ENCODE measurements around the gene DENND1C.

DENND1C gene

DNA sequence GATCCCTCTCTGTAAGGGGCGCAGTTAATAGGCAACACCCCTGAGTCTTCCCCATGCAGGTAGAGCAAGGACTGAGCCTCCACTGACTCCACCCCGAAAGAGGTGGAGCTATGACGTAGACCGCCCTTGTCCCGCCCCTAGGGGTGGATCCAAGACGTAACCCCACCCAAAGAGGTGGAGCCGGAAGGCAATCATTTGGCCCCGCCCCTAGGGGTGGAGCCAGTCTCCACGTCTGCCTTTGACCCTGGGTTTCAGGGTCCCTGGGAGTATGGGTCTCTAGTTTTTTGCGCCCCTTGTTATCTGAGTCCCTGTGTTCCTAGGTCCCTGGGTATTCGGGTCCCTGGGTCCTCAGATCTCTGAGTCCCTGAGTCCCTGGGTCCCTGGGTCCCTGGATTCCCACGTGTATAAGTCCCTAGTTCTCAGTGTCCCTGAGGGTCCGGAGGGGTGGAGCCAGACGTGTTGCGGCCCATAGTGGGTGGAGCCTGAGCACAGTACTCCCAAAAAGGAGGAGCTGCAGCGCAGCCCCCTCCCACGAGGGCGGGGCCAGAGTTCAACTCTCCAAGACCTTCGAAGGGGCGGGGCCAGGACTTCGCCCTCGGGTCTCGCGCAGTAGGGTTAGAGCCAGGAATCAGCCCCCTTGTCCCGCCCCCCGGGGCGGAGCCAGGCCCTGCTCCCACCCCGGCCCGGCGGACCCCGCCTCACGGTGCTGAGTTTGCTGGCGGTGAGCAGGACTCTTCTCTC lies 5.3 kb downstream of the DENND1C start:
- Histone ChIP-seq H2AFZ (ENCODE audit: low read length) (no peak overlapping the region), H3K27ac (ENCODE audit: low read depth, low read length, poor library complexity, severe bottlenecking) (no peak overlapping the region)
- no peak for TF ChIP-seq EZH2 (IDR thresholded peaks at IDR 0.05; ENCODE audit: borderline replicate concordance, low read length)
- TF ChIP-seq, protein P1, sequence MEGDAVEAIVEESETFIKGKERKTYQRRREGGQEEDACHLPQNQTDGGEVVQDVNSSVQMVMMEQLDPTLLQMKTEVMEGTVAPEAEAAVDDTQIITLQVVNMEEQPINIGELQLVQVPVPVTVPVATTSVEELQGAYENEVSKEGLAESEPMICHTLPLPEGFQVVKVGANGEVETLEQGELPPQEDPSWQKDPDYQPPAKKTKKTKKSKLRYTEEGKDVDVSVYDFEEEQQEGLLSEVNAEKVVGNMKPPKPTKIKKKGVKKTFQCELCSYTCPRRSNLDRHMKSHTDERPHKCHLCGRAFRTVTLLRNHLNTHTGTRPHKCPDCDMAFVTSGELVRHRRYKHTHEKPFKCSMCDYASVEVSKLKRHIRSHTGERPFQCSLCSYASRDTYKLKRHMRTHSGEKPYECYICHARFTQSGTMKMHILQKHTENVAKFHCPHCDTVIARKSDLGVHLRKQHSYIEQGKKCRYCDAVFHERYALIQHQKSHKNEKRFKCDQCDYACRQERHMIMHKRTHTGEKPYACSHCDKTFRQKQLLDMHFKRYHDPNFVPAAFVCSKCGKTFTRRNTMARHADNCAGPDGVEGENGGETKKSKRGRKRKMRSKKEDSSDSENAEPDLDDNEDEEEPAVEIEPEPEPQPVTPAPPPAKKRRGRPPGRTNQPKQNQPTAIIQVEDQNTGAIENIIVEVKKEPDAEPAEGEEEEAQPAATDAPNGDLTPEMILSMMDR (IDR thresholded peaks at IDR 0.05; ENCODE audit: low read length): no peak

DNA sequence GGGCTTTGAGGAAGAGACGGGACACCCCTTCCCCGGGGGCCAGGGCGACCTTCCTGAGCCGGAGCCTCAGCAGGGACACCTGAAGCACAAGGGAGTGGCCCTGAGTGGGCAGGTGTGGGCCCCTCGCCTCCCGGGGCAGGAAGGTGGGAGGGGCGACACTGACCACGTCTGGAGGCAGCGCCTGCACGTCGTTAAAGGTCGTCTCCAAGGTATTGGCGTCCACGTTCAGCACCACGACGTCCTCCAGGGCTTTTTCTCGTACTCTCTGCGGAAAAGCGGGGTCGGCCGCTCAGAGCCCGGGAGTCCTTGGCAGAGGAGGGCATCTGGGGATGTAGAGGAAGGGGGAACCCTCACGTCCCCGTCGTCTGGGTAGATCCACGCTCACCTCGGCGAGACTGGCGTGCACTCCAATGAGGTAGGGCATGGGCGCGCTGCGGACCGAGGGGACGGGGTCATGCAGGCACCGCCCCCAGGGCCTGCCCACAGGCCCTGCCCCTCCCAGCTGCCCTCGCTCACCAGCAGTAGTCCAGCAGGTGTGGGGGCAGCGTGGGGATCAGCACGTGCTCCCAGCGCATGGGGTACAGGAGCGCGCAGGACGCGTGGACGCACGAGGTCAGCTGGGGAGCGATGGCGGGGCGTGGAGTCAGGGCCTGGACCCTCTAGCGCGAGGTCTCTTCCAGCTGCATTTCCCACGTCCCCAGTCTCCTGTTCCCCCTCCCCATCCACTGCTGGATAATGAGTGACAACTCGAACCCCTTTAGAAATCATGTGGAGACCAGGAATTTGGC lies 6.1 kb downstream of the DENND1C start:
- H3F3A ChIP-seq (ENCODE audit: insufficient read depth, low read length): no peaks in the 10 kb centered on the region
- H2AFZ ChIP-seq (ENCODE audit: low read length): no peak overlapping the region
- no peaks in the 10 kb centered on the region for H3K9me2 ChIP-seq (ENCODE audit: low read depth, low read length)
- no peak overlapping the region for H3K4me3 ChIP-seq (ENCODE audit: low read depth, low read length, poor library complexity, severe bottlenecking)
- H3K36me3 ChIP-seq (ENCODE audit: insufficient read depth, low read length): peaks cover 36% of the 10 kb centered on the region
- TF ChIP-seq EZH2 (IDR thresholded peaks at IDR 0.05; ENCODE audit: borderline replicate concordance, low read length): no peak
- TF ChIP-seq, protein P1 (IDR thresholded peaks at IDR 0.05; ENCODE audit: low read length): no peak
- H3K9me3 ChIP-seq (ENCODE audit: low read length): no peaks in the 10 kb centered on the region
- no peak overlapping the region for H3K4me2 ChIP-seq (ENCODE audit: low read length)
- H3K9ac ChIP-seq (ENCODE audit: low read length): no peak overlapping the region
- H4K20me1 ChIP-seq (ENCODE audit: insufficient read depth, low read length): no peaks in the 10 kb centered on the region
- H3K79me2 ChIP-seq (ENCODE audit: insufficient read depth, low read length): no peaks in the 10 kb centered on the region
- no peaks in the 10 kb centered on the region for H3K27me3 ChIP-seq (ENCODE audit: insufficient read depth, low read length)
- H3K4me1 ChIP-seq (ENCODE audit: insufficient read depth, low read length, severe bottlenecking): peaks cover 3% of the 10 kb centered on the region
- H3K27ac ChIP-seq (ENCODE audit: low read depth, low read length, poor library complexity, severe bottlenecking): no peak overlapping the region

More for the DNA sequence above, 5.3 kb downstream of the DENND1C start:
- peaks cover 36% of the 10 kb centered on the region for H3K36me3 ChIP-seq (ENCODE audit: insufficient read depth, low read length)
- no peaks in the 10 kb centered on the region for H3K79me2 ChIP-seq (ENCODE audit: insufficient read depth, low read length)
- H3K4me1 ChIP-seq (ENCODE audit: insufficient read depth, low read length, severe bottlenecking): peaks cover 11% of the 10 kb centered on the region
- no peaks in the 10 kb centered on the region for H3K27me3 ChIP-seq (ENCODE audit: insufficient read depth, low read length)
- H3F3A ChIP-seq (ENCODE audit: insufficient read depth, low read length): no peaks in the 10 kb centered on the region
- no peaks in the 10 kb centered on the region for H3K9me2 ChIP-seq (ENCODE audit: low read depth, low read length)
- H3K4me2 ChIP-seq (ENCODE audit: low read length): no peak overlapping the region
- H3K9me3 ChIP-seq (ENCODE audit: low read length): no peaks in the 10 kb centered on the region
- H3K9ac ChIP-seq (ENCODE audit: low read length): no peak overlapping the region
- no peaks in the 10 kb centered on the region for H4K20me1 ChIP-seq (ENCODE audit: insufficient read depth, low read length)
- no peak overlapping the region for H3K4me3 ChIP-seq (ENCODE audit: low read depth, low read length, poor library complexity, severe bottlenecking)

DNA sequence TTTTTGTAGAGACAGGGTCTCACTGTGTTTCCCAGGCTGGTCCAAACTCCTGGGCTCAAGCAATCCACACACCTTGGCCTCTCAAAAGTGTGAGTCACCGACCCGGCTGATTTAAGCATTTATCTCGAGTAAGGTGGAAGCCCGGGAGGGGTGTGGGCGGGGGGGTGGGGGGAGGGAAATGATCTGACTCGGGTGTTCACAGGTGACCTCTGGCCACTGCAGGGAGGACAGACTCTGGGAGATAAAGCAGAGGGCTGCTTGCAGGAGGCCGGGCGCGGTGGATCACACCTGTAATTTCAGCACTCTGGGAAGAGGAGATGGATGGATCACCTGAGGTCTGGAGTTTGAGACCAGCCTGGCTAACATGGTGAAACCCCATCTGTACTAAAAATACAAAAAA lies 7.9 kb downstream of the DENND1C start:
- no peaks in the 10 kb centered on the region for H3F3A ChIP-seq (ENCODE audit: insufficient read depth, low read length)
- no peak overlapping the region for H3K4me3 ChIP-seq (ENCODE audit: low read depth, low read length, poor library complexity, severe bottlenecking)

More for the DNA sequence above, 7.9 kb downstream of the DENND1C start:
- H3K79me2 ChIP-seq (ENCODE audit: insufficient read depth, low read length): no peaks in the 10 kb centered on the region
- H4K20me1 ChIP-seq (ENCODE audit: insufficient read depth, low read length): no peaks in the 10 kb centered on the region
- no peak overlapping the region for H2AFZ ChIP-seq (ENCODE audit: low read length)
- peaks cover 29% of the 10 kb centered on the region for H3K36me3 ChIP-seq (ENCODE audit: insufficient read depth, low read length)
- H3K4me2 ChIP-seq (ENCODE audit: low read length): no peak overlapping the region
- no peak overlapping the region for H3K9ac ChIP-seq (ENCODE audit: low read length)
- no peak for TF ChIP-seq EZH2 (IDR thresholded peaks at IDR 0.05; ENCODE audit: borderline replicate concordance, low read length)
- TF ChIP-seq, protein P1 (IDR thresholded peaks at IDR 0.05; ENCODE audit: low read length): no peak
- no peak overlapping the region for H3K27ac ChIP-seq (ENCODE audit: low read depth, low read length, poor library complexity, severe bottlenecking)
- H3K9me2 ChIP-seq (ENCODE audit: low read depth, low read length): no peaks in the 10 kb centered on the region
- no peaks in the 10 kb centered on the region for H3K4me1 ChIP-seq (ENCODE audit: insufficient read depth, low read length, severe bottlenecking)
- H3K9me3 ChIP-seq (ENCODE audit: low read length): no peaks in the 10 kb centered on the region
- no peaks in the 10 kb centered on the region for H3K27me3 ChIP-seq (ENCODE audit: insufficient read depth, low read length)
